Stimulated activated CD4-positive, alpha-beta T cell treated with anti-CD3 and anti-CD28 coated beads, Interleukin-12 subunit alpha, Interleukin-12 subunit beta, amount 100 ng/mL, for 4 hours (primary cell): ENCODE results near the gene PTX4.

Experiments used
- DNase-seq: peaks from one replicate; pipeline ENCODE4 v3.0.0-alpha.2; 2020

PTX4 gene

GRCh38 chr16:1488619-1489018 lies at the start of gene PTX4:
Gene PTX4, minus strand, starts transcription at chr16:1488944. Its CDS starts 35 bp downstream, at chr16:1488909.
- DNase-seq: no peak

- no peak for DNase-seq
These were observed 49.1 kb upstream of the PTX4 start for GRCh38 chr16:1537763-1538289.

- no peak for DNase-seq
These were observed 48.4 kb upstream of the PTX4 start for GRCh38 chr16:1537138-1537577.

- DNase-seq: no peak
These were observed 47.9 kb upstream of the PTX4 start for GRCh38 chr16:1536601-1537000.

GRCh38 chr16:1535391-1536291 lies 46.9 kb upstream of the PTX4 start:
- no peak for DNase-seq

- peak; percentile 42 for DNase-seq
These were observed 45.6 kb upstream of the PTX4 start for GRCh38 chr16:1534021-1535020.

GRCh38 chr16:1533443-1533951 lies 44.8 kb upstream of the PTX4 start, which contains the start of gene TMEM204:
Gene TMEM204, plus strand, starts transcription at chr16:1533666. Its CDS starts 610 bp downstream, at chr16:1534276.
- no peak for DNase-seq

- DNase-seq: no peak
These were observed 44.0 kb upstream of the PTX4 start for GRCh38 chr16:1532771-1533170.

GRCh38 chr16:1532081-1532760 lies 43.5 kb upstream of the PTX4 start:
- DNase-seq: no peak

- DNase-seq: no peak
These were observed 42.8 kb upstream of the PTX4 start for GRCh38 chr16:1531638-1531910.

- no peak for DNase-seq
These were observed 42.3 kb upstream of the PTX4 start for GRCh38 chr16:1530883-1531637.

GRCh38 chr16:1530349-1530882 lies 41.7 kb upstream of the PTX4 start:
- no peak for DNase-seq

- DNase-seq: no peak
These were observed 40.3 kb upstream of the PTX4 start for GRCh38 chr16:1528921-1529537.

GRCh38 chr16:1527836-1528811 lies 39.4 kb upstream of the PTX4 start:
- DNase-seq: no peak

- no peak for DNase-seq
These were observed 38.1 kb upstream of the PTX4 start for GRCh38 chr16:1526608-1527555.

GRCh38 chr16:1525871-1526607 lies 37.3 kb upstream of the PTX4 start:
- DNase-seq: no peak

GRCh38 chr16:1524366-1524765 lies 35.6 kb upstream of the PTX4 start:
- no peak for DNase-seq
